IMR-90 (cell line): ENCODE measurements around the gene CCDC7. TPM values are rescaled to one million over a fixed set of nuclear protein-coding genes. Genes with fewer than 3 reads are reported as not detected.

Experiments
- ATAC-seq: fragments of 200-7000 bp; cut with Tn5 transposase; 2 replicates; pipeline ENCODE4 v1.9.1; 2020; ENCODE audit warnings: low read depth, mild to moderate bottlenecking, moderate library complexity
- BruUV-seq: library from RNA; stranded (reverse); fragments of 400-500 nt; replicated peaks from 2 replicates; lab custom pipeline; 2021; lab: Mats Ljungman, UMichigan
- CTCF ChIA-PET: fragments of 300-600 bp; formaldehyde crosslinking; extraction: SDS; loops from one replicate; lab custom pipeline; 2021; ENCODE audit warnings: antibody characterized with exemption; lab: Yijun Ruan, JAX
- POLR2A ChIA-PET: fragments of 300-600 bp; sonication (Branson Sonifier 250); formaldehyde crosslinking; loops from one replicate; lab custom pipeline; 2022; ENCODE audit warnings: antibody characterized with exemption; ENCODE audit not compliant: unreplicated experiment; lab: Charles Lee
- DNase-seq: peaks from one replicate; pipeline ENCODE4 v3.0.0; 2013
- H2AFZ ChIP-seq: replicated peaks from 2 replicates; pipeline ENCODE3; 2013; ENCODE audit warnings: low read length, mild to moderate bottlenecking; ENCODE audit not compliant: poor library complexity
- H2AK5ac ChIP-seq: 2 replicates; pipeline ENCODE4 v1.6.1; 2013; ENCODE audit warnings: low read depth, low read length, inconsistent platforms
- H2AK9ac ChIP-seq: replicated peaks from 2 replicates; pipeline ENCODE3; 2013; ENCODE audit warnings: mild to moderate bottlenecking, low read depth, low read length, moderate library complexity; ENCODE audit not compliant: poor library complexity
- H2BK120ac ChIP-seq: 2 replicates; pipeline ENCODE4 v1.6.1; 2013; ENCODE audit warnings: low read depth, low read length, inconsistent platforms
- H2BK15ac ChIP-seq: 3 replicates; pipeline ENCODE4 v1.6.1; 2013; ENCODE audit warnings: low read depth, low read length, inconsistent platforms
- H2BK20ac ChIP-seq: 2 replicates; pipeline ENCODE4 v1.6.1; 2013; ENCODE audit warnings: low read depth, mild to moderate bottlenecking, inconsistent platforms, low read length, moderate library complexity
- H2BK5ac ChIP-seq: 2 replicates; pipeline ENCODE4 v1.6.1; 2013; ENCODE audit warnings: mild to moderate bottlenecking, low read depth, low read length, inconsistent platforms; ENCODE audit not compliant: poor library complexity, severe bottlenecking
- H3K14ac ChIP-seq: replicated peaks from 2 replicates; pipeline ENCODE4 v1.6.1; 2013; ENCODE audit warnings: low read depth, low read length, inconsistent platforms
- H3K18ac ChIP-seq: 2 replicates; pipeline ENCODE4 v1.6.1; 2013; ENCODE audit warnings: low read depth, low read length, control low read depth
- H3K23ac ChIP-seq: 2 replicates; pipeline ENCODE4 v1.6.1; 2013; ENCODE audit warnings: low read depth, low read length, inconsistent platforms
- H3K27ac ChIP-seq: 2 replicates; pipeline ENCODE4 v1.5.1; 2013; ENCODE audit warnings: mild to moderate bottlenecking, control low read depth, low read length; ENCODE audit not compliant: insufficient read depth
- H3K27me3 ChIP-seq: 2 replicates; pipeline ENCODE4 v1.6.1; 2013; ENCODE audit warnings: low read length; ENCODE audit not compliant: control insufficient read depth, insufficient read depth
- H3K36me3 ChIP-seq: 2 replicates; pipeline ENCODE4 v1.6.1; 2013; ENCODE audit warnings: low read length, mixed read lengths; ENCODE audit not compliant: control insufficient read depth, insufficient read depth
- H3K4ac ChIP-seq: 2 replicates; pipeline ENCODE4 v1.6.1; 2013; ENCODE audit warnings: low read depth, low read length, inconsistent platforms
- H3K4me1 ChIP-seq: 2 replicates; pipeline ENCODE4 v1.6.1; 2013; ENCODE audit warnings: low read length, mixed read lengths; ENCODE audit not compliant: control insufficient read depth, insufficient read depth
- H3K4me2 ChIP-seq: 2 replicates; pipeline ENCODE4 v1.6.1; 2013; ENCODE audit warnings: low read depth, mild to moderate bottlenecking, control low read depth, low read length, moderate library complexity
- H3K4me3 ChIP-seq: 2 replicates; pipeline ENCODE4 v1.5.1; 2013; ENCODE audit warnings: low read depth, mild to moderate bottlenecking, control low read depth, low read length, moderate library complexity; ENCODE audit not compliant: insufficient read depth
- H3K56ac ChIP-seq: 2 replicates; pipeline ENCODE4 v1.6.1; 2013; ENCODE audit warnings: low read length, inconsistent platforms; ENCODE audit not compliant: insufficient read depth; ENCODE audit errors: extremely low read depth
- H3K79me1 ChIP-seq, 2 experiments: 2 replicates each; pipeline ENCODE4 v1.6.1; 2013; ENCODE audit warnings: low read length in 2 of 2, inconsistent platforms in 1 of 2, low read depth in 1 of 2
- H3K9ac ChIP-seq: 2 replicates; pipeline ENCODE4 v1.6.1; 2013; ENCODE audit warnings: low read depth, low read length, control low read depth
- H3K9me1 ChIP-seq: 2 replicates; pipeline ENCODE4 v1.6.1; 2013; ENCODE audit warnings: low read length, inconsistent platforms; ENCODE audit not compliant: insufficient read depth
- H3K9me3 ChIP-seq: 2 replicates; pipeline ENCODE4 v1.6.1; 2013; ENCODE audit warnings: low read length; ENCODE audit not compliant: control insufficient read depth, insufficient read depth
- H4K20me1 ChIP-seq: 2 replicates; pipeline ENCODE4 v1.6.1; 2013; ENCODE audit warnings: low read length, inconsistent platforms; ENCODE audit not compliant: insufficient read depth
- H4K5ac ChIP-seq: 2 replicates; pipeline ENCODE4 v1.6.1; 2013; ENCODE audit warnings: mild to moderate bottlenecking, low read depth, low read length, control low read depth
- H4K8ac ChIP-seq, 2 experiments: 2 replicates each; pipeline ENCODE4 v1.6.1; 2013; ENCODE audit warnings: low read depth in 2 of 2, low read length in 2 of 2, control low read depth in 1 of 2, inconsistent platforms in 1 of 2
- H4K91ac ChIP-seq: 2 replicates; pipeline ENCODE4 v1.6.1; 2013; ENCODE audit warnings: low read depth, low read length, inconsistent platforms; ENCODE audit not compliant: insufficient read depth
- CHD1 ChIP-seq: IDR thresholded peaks from 2 replicates; pipeline ENCODE4 v1.6.1; 2012; ENCODE audit warnings: low read depth, low read length, improper control_type of control experiment
- FOS ChIP-seq: fragments of 150-350 bp; IDR thresholded peaks from 2 replicates; pipeline ENCODE4 v1.6.1; 2016; ENCODE audit warnings: low read depth, low read length
- MAFK ChIP-seq: IDR thresholded peaks from 2 replicates; pipeline ENCODE4 v1.6.1; 2012; ENCODE audit warnings: low read depth, low read length, improper control_type of control experiment
- MAZ ChIP-seq: IDR thresholded peaks from 2 replicates; pipeline ENCODE4 v1.6.1; 2012; ENCODE audit warnings: low read depth, mild to moderate bottlenecking, low read length, improper control_type of control experiment, moderate library complexity, borderline replicate concordance
- MXI1 ChIP-seq: IDR thresholded peaks from 2 replicates; pipeline ENCODE4 v1.6.1; 2012; ENCODE audit warnings: low read depth, mild to moderate bottlenecking, low read length, moderate library complexity, borderline replicate concordance
- NFE2L2 ChIP-seq: fragments of 150-350 bp; IDR thresholded peaks from 2 replicates; pipeline ENCODE4 v1.6.1; 2016; ENCODE audit warnings: low read depth, mild to moderate bottlenecking, low read length
- POLR2A ChIP-seq: IDR thresholded peaks from 2 replicates; pipeline ENCODE4 v1.6.1; 2012; ENCODE audit warnings: mild to moderate bottlenecking, low read depth, low read length
- RAD21 ChIP-seq: IDR thresholded peaks from 2 replicates; pipeline ENCODE4 v1.6.1; 2012; ENCODE audit warnings: low read length, improper control_type of control experiment
- RCOR1 ChIP-seq: IDR thresholded peaks from 2 replicates; pipeline ENCODE4 v1.6.1; 2012; ENCODE audit warnings: mild to moderate bottlenecking, low read length, improper control_type of control experiment; ENCODE audit not compliant: insufficient replicate concordance
- RFX5 ChIP-seq: IDR thresholded peaks from 2 replicates; pipeline ENCODE4 v1.8.0; 2012; ENCODE audit warnings: low read depth, mild to moderate bottlenecking, low read length, moderate library complexity
- SMC3 ChIP-seq: fragments of 150-350 bp; IDR thresholded peaks from 2 replicates; pipeline ENCODE4 v1.6.1; 2016; ENCODE audit warnings: low read depth, mild to moderate bottlenecking, antibody characterized with exemption, low read length, moderate library complexity
- WGBS, 2 experiments: methylation state at CpG; one replicate each; pipeline versions ENCODE4 v1.1.5 to v1.1.7; 2013; ENCODE audit warnings: missing lambda C conversion rate in 2 of 2; ENCODE audit not compliant: insufficient read length in 1 of 2; ENCODE audit errors: extremely low coverage in 2 of 2; 5-methylcytosine and 5-hydroxymethylcytosine counted together
- dilution Hi-C: fragments of 300-500 bp; cut with HindIII; formaldehyde crosslinking; loops from one replicate; pipeline ENCODE4 v1.14.3; 2018; ENCODE audit warnings: low sequenced_read_pairs; ENCODE audit not compliant: unreplicated experiment
- in situ Hi-C: fragments of 300-500 bp; cut with MboI; formaldehyde crosslinking; loops from 3 replicates; pipeline ENCODE4 v1.14.3; 2019; ENCODE audit warnings: low sequenced_read_pairs, inconsistent platforms, mixed read lengths
- intact Hi-C: fragments of 100-400 bp; cut with micrococcal nuclease; formaldehyde crosslinking; loops from 2 replicates; pipeline ENCODE4 v1.10.0; 2022
- polyA plus RNA-seq, 3 experiments: library from polyadenylated mRNA; depleted of rRNA; stranded (reverse); fragments of >200 nt; gene quantifications; 2 replicates each; pipeline ENCODE4 v1.2.3, GENCODE V29; 2012; ENCODE audit warnings: low replicate concordance in 1 of 3
- total RNA-seq: library from RNA; depleted of rRNA; stranded (reverse); fragments of >200 nt; gene quantifications from 2 replicates; pipeline ENCODE4 v1.2.3, GENCODE V29; 2012
- TF ChIP-seq, protein P1 (sequence below): fragments of 150-350 bp; IDR thresholded peaks from 2 replicates; pipeline ENCODE4 v1.6.1; 2016; ENCODE audit warnings: low read depth, mild to moderate bottlenecking, low read length, moderate library complexity, borderline replicate concordance
- TF ChIP-seq, protein P2 (sequence below): fragments of 150-350 bp; IDR thresholded peaks from 2 replicates; pipeline ENCODE4 v1.6.1; 2017; ENCODE audit warnings: mild to moderate bottlenecking, antibody characterized with exemption, low read length, low read depth

CCDC7 gene
- total and polyA plus RNA-seq, 2 of the 4 experiments (the other 2 are of a cell fraction), result 0.74 to 4.3 TPM

DNA sequence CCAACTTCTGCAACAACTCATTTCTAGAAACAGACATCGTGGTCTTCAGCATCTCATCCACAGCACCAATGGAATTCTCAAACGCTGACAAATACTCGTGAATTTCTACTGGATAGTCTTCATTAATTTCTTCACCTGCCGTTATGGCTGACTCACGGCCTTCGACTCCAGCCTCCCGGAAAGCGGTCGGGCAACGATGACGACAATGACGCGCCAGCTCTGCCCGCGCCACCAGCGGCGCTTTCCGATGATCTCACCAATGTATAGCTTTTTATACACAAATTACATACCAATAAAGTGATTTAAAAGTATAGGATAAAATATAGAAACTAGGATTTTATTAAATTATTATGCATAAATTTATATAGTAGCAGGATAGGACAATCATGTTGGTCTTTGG lies 65.7 kb downstream of the CCDC7 start:
- Histone ChIP-seq H2AK9ac (no peak overlapping the region), H4K5ac (no peak overlapping the region), H3K27ac (no peak overlapping the region), H3K56ac (no peak overlapping the region), H3K14ac (no peak overlapping the region), H4K8ac (no peak overlapping the region), H3K4ac (no peak overlapping the region), H3K9ac (no peak overlapping the region), H3K4me2 (no peak overlapping the region), H3K4me1 (no peaks in the 10 kb centered on the region), H3K4me3 (no peak overlapping the region), H2BK120ac (no peak overlapping the region), H4K20me1 (no peaks in the 10 kb centered on the region), H3K18ac (no peak overlapping the region), H3K79me1 (no peaks in the 10 kb centered on the region), H3K9me3 (no peaks in the 10 kb centered on the region), H2BK20ac (no peak overlapping the region), H2BK5ac (no peak overlapping the region), H2BK15ac (no peak overlapping the region), H2AK5ac (no peak overlapping the region), H3K23ac (no peak overlapping the region), H2AFZ (no peak overlapping the region), H4K91ac (no peak overlapping the region), H3K9me1 (no peaks in the 10 kb centered on the region), H3K36me3 (0 out of 2 replicates have a peak, but pooled peaks cover 1% of the 10 kb centered on the region), H3K27me3 (no peaks in the 10 kb centered on the region)
- dilution Hi-C loops, result no loop called here
- 98% methylated on average over 6 of the region's 18 CpGs; no CpG with 5 or more reads in 1 of the 2 experiments for WGBS, 2 experiments
- intact Hi-C loops, result no loop called here
- ATAC-seq (no peak), DNase-seq (no peak)
- CTCF ChIA-PET, result interaction anchor here (1.0 kb wide), 1 partner anchor 497 kb away, joined by 3 read pairs; no protein-coding TSS in a partner anchor
- TF ChIP-seq MAFK (no peak), RAD21 (no peak), POLR2A (no peak), SMC3 (no peak), MXI1 (no peak), RFX5 (no peak), MAZ (no peak), CHD1 (no peak), FOS (no peak), NFE2L2 (no peak), RCOR1 (no peak)
- TF ChIP-seq, protein P1, sequence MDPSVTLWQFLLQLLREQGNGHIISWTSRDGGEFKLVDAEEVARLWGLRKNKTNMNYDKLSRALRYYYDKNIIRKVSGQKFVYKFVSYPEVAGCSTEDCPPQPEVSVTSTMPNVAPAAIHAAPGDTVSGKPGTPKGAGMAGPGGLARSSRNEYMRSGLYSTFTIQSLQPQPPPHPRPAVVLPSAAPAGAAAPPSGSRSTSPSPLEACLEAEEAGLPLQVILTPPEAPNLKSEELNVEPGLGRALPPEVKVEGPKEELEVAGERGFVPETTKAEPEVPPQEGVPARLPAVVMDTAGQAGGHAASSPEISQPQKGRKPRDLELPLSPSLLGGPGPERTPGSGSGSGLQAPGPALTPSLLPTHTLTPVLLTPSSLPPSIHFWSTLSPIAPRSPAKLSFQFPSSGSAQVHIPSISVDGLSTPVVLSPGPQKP, result no peak
- TF ChIP-seq, protein P2, sequence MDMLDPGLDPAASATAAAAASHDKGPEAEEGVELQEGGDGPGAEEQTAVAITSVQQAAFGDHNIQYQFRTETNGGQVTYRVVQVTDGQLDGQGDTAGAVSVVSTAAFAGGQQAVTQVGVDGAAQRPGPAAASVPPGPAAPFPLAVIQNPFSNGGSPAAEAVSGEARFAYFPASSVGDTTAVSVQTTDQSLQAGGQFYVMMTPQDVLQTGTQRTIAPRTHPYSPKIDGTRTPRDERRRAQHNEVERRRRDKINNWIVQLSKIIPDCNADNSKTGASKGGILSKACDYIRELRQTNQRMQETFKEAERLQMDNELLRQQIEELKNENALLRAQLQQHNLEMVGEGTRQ, result no peak
- POLR2A ChIA-PET, result interaction anchor here (0.7 kb wide), 1 partner anchor 14 kb away, joined by 3 read pairs; no protein-coding TSS in a partner anchor
- no TSS peak for BruUV-seq
- in situ Hi-C loops, result no loop called here
